GM04503 (cell line): ENCODE measurements around the gene TMEM43.
"Not testable (repeated sequence)": the region's sequence is repeated elsewhere in the genome, so short reads cannot be mapped to it uniquely, and the experiment has no call there.

Source experiments
- DNase-seq: peaks from one replicate; pipeline ENCODE4 v3.0.0-alpha.2; 2012; ENCODE audit warnings: low read depth

Gene TMEM43

GRCh38 chr3:14124615-14125192 lies at the start of gene TMEM43, which contains the start of gene CHCHD4:
TSS of gene TMEM43 (plus strand) at chr3:14125052. CDS start at chr3:14125194, 142 bp downstream.
TSS of gene CHCHD4 (minus strand) at chr3:14124870. CDS start at chr3:14124676, 194 bp downstream.
- peak; percentile 95 for DNase-seq

- DNase-seq: not testable (repeated sequence)
Observed at GRCh38 chr3:14075233-14075632, 49.6 kb upstream of the TMEM43 start.

- DNase-seq: no peak
Observed at GRCh38 chr3:14077310-14077709, 47.5 kb upstream of the TMEM43 start.

- no peak for DNase-seq
Observed at GRCh38 chr3:14082108-14082657, 42.7 kb upstream of the TMEM43 start.

- not testable (repeated sequence) for DNase-seq
Observed at GRCh38 chr3:14087461-14087860, 37.4 kb upstream of the TMEM43 start.

- not testable (repeated sequence) for DNase-seq
Observed at GRCh38 chr3:14091959-14092358, 32.9 kb upstream of the TMEM43 start.

GRCh38 chr3:14092464-14092863 lies 32.4 kb upstream of the TMEM43 start:
- no peak for DNase-seq

- DNase-seq: no peak
Observed at GRCh38 chr3:14093831-14094230, 31.0 kb upstream of the TMEM43 start.

GRCh38 chr3:14096742-14097141 lies 28.1 kb upstream of the TMEM43 start:
- DNase-seq: no peak

- peak; percentile 52 for DNase-seq
Observed at GRCh38 chr3:14097616-14098391, 27.0 kb upstream of the TMEM43 start.

- DNase-seq: not testable (repeated sequence)
Observed at GRCh38 chr3:14109821-14110220, 15.0 kb upstream of the TMEM43 start.

GRCh38 chr3:14110699-14111098 lies 14.2 kb upstream of the TMEM43 start:
- no peak for DNase-seq

GRCh38 chr3:14113965-14114635 lies 10.8 kb upstream of the TMEM43 start:
- DNase-seq: no peak

GRCh38 chr3:14117468-14118399 lies 7.1 kb upstream of the TMEM43 start:
- DNase-seq: no peak

GRCh38 chr3:14118400-14119381 lies 6.2 kb upstream of the TMEM43 start:
- DNase-seq: no peak

GRCh38 chr3:14119651-14120050 lies 5.2 kb upstream of the TMEM43 start:
- DNase-seq: no peak

GRCh38 chr3:14120111-14120920 lies 4.5 kb upstream of the TMEM43 start:
- DNase-seq: no peak

- DNase-seq: not testable (repeated sequence)
Observed at GRCh38 chr3:14120921-14121448, 3.9 kb upstream of the TMEM43 start.

- DNase-seq: no peak
Observed at GRCh38 chr3:14121859-14122258, 3.0 kb upstream of the TMEM43 start.
